KG1 (cell line): ENCODE measurements around the gene SYCP2L.
"Not testable (repeated sequence)": the region's sequence is repeated elsewhere in the genome, so short reads cannot be mapped to it uniquely, and the experiment has no call there.

Source experiments
- DNase-seq: peaks from one replicate; lab custom pipeline; 2025; lab: John Stamatoyannopoulos, UW

SYCP2L gene

DNA sequence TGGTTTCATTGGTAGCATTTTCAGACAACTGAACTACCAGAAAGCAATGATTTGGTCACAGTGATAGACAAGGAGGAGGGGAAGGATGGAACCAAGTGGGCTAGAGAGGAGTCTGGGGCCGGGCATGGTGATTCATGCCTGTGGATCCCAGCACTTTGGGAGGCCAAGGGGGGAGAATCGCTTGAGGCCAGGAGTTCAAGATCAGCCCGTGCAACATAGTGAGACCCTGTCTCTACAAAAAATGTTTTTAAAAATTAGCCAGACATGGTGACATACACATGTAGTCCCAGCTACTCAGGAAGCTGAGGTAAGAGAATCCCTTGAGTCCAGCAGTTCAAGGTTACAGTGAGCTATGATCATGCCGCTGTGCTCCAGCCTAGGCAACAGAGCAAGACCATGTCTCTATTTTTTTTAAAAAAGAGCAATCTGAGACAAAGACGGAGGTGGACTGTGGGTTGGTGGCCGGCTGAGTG, 70.6 kb downstream of the SYCP2L start:
- no peak for DNase-seq

DNA sequence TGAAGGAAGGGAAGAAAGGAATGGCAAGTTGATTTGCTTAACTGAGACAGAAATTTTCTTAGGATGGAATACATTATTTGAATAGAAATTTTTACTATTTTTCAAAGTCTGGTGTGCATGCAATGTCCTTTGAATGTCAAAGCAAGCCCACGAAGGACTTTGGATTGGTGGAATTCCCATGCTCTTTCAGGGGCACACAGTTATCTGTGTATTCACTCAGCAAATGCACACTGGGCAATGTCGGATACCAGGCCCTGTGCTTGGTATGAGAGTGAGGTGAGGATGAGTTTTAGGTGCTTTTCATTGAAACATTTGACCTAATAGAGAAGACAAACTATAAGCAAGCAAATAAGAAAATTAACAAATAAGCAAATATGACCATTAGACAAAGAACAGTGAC, 73.3 kb downstream of the SYCP2L start:
- DNase-seq = no peak

DNA sequence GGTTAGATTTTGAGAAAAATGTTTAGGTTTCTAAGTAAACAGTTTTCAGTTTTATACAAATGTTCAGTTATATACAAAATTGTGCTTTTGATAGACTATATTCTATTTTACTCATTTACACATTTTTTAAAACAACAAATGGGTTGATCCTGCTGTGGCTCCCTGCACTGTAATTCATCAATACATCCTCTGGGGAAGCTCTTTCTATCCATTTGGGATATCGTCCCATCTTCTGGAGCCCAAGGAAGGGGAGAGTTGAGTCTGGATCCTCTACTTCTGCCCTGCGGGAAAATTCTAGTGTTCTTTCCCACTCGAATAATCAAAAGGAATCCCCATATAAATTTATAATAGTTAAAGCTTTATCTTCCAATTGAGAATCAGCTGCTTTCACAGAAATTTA, 75.0 kb downstream of the SYCP2L start:
- DNase-seq = no peak

DNA sequence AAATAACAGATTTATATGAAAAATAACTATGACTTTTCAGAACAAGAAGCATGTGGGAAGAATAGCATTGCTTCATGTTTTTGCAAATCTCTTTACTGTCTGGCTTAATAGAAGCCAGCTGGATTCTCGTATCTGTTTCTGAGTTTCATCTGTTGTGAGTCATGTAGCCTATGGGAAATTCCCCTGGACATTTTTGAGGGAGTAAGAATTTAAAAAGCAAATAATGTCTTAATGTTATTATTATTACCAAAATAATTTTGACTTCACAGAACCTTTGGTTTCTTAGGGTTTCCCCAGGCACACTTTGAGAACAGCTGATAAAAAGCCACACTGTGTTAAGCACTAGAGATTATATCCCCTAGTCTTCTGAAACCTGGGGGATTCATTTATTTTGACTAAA, 75.8 kb downstream of the SYCP2L start:
- DNase-seq = no peak

DNA sequence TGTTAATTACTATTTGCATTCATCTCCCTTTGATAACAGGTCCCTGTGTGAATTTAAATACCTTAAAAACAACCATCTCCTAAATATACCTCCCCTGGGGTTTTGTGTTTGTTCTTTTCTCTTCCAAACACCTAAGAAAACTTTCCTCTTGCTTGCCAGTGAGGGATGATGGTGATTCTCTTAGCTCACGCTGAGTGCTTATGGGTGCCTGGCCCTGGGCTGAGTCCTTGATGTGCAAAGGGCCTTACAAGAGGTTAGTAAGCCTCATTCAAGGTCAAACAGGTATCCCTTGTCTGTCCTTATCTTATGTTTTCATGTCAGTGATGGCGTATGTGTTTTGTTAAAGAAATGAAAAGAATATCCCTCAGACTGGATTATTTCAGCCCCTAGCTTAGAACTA, 76.3 kb downstream of the SYCP2L start:
- DNase-seq = no peak

DNA sequence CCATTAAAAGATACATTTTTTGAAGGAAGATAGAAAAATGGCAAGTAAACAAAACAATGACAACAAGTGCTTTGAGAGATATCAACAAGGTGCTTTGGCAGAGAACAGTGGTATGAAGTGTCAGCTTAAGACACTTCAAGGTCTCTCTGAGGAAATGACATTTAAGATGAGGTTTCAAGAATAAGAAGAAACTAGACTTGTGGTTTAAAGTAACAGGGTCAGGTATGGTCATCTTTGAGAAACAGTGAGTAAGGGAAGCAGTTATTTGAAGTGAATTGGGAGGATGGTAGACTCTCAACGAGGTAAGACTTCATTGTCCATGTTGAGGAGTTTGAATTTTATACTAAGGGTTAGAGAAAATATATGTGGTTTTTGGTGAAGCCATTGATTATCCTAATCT, 77.8 kb downstream of the SYCP2L start:
- no peak for DNase-seq

DNA sequence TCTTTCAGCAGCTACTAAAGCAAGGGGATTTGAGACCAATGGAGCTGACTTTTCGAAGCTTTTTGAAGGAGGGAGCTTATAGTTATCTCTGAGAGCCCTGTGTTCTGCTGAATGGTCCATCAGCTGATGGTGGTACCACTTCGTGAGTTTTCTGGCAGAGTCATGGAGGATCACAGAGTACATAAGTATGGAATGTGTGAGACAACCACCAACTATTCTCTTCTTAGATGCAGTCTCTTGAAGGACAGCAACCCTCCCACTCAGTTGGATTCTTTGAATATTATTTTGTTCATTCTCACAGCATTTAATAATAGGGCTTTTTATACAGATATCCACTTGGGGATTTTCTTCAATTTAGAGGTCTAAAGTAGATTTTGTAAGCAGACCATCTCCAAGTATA, 81.9 kb downstream of the SYCP2L start:
- no peak for DNase-seq

DNA sequence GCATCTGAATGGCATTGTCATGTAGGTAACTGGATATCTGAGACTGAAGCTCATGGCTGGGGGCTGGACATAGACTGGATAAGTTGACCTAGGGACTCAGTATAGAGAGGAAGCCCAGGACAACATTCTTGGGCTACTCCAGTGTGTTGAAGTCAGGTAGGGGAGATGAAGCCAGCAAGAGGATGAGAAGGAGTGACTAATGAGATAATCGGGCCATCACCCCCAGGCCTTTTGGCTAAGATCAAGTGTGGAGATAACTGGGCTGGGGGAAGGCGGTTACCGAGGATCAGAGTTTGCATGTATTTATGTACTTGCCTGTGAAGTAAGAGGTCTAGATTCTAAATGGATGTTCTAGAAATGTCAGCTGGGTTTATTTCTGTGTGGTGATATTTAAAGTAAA, 83.9 kb downstream of the SYCP2L start:
- no peak for DNase-seq

DNA sequence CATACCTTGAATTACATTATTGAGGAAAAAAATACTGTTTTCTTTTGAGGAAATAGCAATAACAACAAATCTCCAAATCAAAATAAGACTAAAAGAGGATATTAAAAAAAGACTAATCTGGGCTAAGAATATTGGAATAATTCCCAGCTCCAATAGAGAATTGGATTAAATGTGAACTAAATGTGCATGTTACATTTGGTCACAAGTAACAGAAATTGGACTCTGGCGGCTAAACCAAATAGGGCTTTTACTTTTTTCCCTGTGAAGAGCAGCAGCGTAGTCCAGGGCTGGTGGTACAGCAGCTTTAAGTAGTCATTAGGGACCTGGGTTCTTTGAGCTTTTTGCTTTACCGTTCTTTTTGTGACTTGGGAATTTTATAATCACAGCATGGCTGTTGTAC, 85.3 kb downstream of the SYCP2L start:
- DNase-seq = no peak

DNA sequence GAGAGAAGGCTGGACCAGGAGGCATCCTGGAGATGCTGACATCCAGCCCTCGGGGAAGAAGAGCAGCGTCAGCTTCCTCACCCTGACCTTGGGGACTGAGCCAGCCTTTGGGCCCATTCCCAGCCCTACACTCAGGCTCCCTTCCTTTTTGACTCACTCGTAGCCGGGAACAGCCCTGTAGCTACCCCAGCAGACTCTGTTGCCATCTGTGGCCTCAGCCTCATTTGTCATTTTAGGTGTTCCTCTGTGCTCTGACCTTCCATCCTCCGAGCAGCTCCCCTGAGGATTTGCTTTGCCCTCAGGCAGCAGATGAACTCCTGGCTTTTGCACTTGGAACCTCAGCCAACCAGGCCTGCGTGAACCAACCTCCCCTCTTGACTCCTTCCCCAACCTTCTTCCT, 89.7 kb downstream of the SYCP2L start:
- DNase-seq = no peak

DNA sequence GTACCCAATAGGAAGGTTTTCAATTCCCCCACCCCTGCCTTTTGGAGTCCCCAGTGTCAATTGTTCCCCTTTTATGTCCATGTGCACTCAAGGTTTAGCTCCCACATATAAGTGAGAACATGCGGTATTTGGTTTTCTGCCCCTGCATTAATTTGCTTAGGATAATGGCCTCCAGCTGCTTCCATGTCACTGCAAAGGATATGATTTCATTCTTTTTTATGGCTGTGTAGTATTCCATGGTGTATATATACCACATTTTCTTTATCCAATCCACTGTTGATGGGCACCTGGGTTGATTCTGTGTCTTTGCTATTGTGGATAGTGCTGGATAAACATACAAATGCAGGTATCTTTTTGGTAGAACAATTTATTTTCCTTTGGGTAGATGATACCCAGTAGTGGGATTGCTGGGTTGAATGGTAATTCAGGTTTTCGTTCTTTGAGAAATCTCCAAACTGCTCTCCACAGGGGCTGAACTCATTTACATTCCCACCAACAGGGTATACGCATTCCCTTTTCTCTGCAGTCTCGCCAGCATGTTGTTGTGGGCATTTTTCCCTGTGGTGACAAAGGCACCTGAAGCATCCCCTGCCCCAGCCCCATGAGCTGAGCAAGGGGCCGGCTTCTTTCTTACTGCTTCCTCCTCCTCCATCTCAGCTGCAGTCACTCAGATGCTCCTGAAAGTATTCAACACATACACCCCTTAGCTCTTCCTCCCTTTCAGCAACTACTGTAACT, 90.5 kb downstream of the SYCP2L start:
- no peak for DNase-seq

DNA sequence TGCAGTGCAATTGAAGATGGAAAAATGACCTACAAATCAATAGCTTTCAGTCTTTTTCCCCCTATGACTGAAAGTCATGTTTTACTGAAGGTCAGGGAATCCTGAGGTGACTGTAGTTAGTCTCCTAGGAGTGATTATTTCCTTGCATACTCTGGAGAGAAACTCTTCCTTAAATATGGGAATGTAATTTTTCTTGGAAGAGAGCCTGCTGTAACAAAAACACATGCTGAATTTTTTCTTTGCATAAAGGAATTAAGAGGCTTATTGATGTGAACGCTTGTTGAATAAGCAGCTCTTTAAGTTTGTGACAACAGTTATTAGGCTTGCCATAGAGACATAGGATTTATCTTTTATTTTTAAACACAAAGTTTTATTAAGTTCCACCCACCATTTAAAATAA, 92.8 kb downstream of the SYCP2L start:
- no peak for DNase-seq

DNA sequence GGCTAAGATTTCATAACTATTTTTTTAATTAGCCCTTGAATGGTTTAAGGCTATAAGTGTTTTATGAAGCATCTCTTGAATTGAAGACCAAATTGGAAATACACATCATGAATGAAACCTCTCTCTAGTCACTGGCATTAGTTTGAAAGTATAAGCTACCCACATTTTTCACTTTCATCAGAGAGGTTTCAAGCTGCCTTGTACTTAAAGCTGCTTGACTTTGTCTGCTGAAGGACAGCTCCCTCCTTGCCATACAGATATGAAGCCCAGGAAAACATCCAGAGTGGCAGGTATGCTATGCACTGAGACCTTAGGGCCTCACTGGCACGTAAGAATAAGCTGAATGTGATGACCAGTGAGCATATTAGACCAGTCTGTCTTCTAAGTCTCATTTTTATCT, 94.6 kb downstream of the SYCP2L start:
- no peak for DNase-seq

DNA sequence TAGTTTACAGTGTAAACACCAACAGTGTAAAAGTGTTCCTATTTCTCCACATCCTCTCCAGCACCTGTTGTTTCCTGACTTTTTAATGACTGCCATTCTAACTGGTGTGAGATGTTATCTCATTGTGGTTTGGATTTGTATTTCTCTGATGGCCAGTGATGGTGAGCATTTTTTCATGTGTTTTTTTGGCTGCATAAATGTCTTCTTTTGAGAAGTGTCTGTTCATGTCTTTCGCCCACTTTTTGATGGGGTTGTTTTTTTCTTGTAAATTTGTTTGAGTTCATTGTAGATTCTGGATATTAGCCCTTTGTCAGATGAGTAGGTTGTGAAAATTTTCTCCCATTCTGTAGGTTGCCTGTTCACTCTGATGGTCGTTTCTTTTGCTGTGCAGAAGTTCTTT, 98.1 kb downstream of the SYCP2L start:
- not testable (repeated sequence) for DNase-seq

DNA sequence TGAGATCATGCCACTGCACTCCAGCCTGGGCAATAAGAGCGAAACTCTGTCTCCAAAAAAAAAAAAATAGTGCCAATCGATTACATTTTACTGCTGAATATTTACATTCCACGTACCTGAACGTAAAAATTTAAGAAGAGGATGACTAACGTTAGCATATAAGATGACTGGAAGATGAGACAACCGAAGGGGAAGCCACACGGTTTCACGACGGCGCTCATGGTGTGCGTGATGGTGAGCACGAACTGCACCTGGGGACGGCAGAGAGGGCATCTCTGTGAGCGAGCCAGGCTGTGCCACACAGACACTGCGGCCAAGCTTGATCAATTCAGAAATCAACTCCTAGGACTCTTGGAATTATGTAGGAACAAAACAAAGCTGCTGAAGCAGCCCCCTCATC, 102.7 kb downstream of the SYCP2L start:
- DNase-seq = no peak

DNA sequence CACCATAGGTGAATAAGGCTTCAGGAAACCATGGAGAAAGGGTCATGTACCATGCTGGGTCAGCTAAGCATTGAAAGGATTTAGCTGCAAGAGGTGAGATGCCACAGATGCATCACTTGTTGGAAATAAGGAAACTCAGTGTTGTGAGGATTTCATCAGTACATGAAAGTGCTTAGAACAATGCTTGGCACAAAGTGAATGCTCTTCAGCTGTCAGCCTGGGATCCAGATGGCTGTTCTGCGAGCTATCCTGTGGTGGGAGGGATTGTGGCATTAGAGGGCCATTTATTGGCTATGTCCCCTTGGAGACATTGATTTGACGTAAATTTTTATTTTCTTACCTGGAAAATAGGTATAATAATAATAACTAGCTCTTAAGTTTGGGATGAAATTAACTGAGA, 104.3 kb downstream of the SYCP2L start:
- DNase-seq = no peak

DNA sequence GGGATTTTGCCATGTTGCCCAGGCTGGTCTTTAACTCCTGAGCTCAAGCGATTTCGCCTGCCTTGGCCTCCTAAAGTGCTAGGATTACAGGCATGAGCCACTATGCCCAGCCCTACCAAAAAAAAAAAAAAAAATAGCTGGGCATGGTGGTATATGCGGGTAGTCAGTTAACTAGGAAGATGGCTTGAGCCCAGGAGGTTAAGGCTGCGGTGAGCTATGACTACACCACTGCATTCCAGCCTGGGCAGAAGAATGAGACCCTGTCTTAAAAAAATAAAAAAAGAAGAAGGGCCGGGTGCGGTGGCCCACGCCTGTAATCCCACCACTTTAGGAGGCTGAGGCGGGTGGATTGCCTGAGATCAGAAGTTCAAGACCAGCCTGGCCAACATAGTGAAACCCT, 107.0 kb downstream of the SYCP2L start:
- no peak for DNase-seq

DNA sequence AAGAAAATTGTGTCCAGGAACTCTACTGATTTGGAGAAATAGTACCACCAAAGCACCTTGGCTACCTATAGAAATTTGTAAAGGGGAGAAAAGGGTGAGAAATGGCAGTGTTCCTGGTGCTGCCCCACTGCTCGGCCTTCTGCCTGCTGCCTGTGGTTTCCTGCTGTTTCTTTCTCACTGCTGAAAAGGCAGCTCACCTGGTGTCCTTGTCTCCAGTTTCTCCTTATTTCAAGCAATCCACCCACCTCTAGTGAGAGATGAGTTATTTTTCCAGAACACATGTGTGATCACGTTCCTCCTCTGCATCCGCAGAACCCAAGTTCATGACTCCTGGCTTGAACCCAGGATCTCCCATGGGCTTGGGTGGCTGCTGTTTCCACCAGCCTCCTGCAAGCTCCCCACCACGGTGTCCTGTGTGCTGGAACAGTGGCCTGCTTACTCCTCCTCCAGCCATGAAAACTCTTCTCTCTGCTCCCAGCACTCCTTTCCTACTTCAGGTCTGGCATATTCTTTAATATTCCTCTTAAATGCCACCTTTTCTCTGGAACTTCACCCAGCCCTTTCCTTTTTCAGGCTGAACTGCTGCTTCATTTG, 108.4 kb downstream of the SYCP2L start:
- no peak for DNase-seq

DNA sequence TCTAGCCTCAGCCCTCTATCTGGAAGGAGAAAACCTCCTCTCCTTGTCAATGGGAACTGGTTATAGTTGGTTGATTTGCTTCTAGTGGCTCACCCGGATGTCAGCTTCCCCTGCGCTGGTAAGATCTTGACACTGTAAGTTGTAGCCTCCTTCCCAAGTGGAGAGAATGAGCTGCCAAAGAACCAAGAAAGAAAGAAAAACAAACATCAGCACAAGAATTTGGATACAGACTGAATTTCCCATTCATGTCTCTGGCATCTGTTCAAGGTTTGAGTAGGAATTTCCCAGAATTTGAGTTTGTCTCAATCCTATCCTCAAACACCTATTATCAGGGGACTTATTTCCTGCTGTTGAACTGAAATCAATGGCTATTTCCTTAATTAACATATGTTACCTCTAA, 113.1 kb downstream of the SYCP2L start:
- no peak for DNase-seq

DNA sequence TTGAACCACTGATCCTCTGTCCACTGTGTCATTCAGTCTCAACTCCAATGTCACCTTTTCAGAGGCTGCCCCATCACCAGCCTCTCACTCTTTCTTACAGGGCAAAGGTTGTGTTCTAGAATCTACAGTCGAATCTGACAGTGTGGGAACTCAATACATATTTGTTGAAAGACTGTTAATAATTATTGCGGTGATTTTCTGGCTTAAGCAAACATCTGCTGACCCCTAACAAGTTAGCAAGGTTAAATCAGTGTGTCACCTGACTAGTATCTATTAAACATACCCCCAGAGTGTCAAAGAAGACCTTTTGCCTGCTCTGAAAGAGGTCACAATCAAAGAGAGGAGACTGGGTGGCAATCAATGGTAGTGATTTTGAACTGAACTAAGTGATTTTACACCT, 115.3 kb downstream of the SYCP2L start:
- DNase-seq = no peak

DNA sequence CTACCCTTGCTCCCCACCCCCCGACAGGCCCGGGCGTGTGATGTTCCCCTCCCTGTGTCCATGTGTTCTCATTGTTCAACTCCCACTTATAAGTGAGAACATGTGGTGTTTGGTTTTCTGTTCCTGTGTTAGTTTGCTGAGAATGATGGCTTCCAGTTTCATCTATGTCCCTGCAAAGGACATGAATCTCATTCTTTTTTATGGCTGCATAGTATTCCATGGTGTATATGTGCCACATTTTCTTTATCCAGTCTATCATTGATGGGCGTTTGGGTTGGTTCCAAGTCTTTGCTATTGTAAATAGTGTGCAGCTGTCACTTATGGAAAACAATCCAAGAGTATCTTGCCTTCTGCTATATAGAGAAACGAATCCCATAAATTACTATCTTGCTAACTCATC, 116.4 kb downstream of the SYCP2L start:
- DNase-seq = not testable (repeated sequence)

DNA sequence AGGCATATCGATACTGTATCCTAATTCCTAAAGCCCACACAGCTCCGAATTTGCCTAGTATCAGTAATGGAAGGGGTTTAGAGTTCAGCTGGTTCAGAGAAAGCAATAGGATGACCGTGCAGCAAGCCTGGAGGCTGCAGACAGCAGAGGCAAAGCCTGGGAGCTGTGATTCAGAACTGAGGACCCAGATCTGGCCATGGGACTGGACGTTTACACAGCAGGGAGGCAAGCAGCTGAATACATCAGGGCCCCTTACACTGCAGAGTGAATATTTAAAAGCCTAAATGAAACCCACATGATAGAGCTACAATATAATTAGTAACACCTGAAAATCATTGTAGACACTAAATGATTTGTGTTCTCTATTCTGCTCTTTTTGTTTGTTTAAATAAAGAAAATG, 119.2 kb downstream of the SYCP2L start:
- DNase-seq = no peak

DNA sequence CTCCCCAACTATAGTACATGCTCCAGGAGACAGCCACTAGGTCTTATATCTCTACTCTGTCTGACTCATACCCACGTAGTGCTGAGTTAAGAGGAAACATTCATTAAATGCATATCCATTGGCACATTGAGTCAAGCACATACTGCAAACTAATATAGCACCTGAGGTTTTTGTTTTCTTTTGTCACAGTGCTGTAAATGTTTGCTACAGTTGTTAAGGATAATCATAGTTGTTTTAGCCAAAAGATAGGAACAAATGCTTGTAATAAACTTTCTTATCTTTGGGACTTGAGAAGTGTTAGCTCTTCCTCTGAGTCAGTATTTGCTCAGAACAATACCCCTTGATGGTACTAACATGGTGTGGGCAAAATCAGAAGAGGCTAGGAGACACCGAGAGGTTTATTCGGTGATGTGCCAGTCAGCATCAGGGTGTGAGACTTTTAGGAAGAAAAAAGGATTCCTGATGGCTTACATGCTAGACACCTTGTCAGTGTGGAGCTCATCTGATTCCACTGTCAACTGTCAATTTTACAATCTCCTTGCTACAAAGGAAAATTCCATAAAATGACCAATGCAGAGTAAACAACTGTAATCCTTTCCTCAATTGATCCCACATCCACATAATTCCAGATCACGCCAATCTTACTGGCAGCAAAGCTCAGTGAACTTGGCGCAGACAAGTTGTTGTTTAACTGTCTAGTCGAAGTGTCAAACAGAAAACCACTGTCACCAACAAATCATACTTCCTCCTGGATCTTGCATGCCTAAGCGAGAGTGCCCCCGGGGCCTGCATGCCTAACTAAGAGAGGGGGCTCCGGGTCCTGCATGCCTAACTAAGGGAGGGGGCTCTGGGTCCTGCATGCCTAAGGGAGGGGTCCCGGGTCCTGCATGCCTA, 121.1 kb downstream of the SYCP2L start:
- DNase-seq = no peak
